Gastroesophageal sphincter (tissue), 4 donors: ENCODE data around the gene METTL26. TPM values are rescaled to one million over a fixed set of nuclear protein-coding genes. Genes with fewer than 3 reads are reported as not detected.
A peak's percentile ranks its signal among the peaks of the same experiment; 100 is the strongest.

Experiments
- ATAC-seq: fragments of 150-250 bp; one replicate; pipeline ENCODE4 v1.9.1; 2016; ENCODE audit warnings: mild to moderate bottlenecking, moderate library complexity
- H3K27ac ChIP-seq, 4 donors: fragments of 200-600 bp; sonication (generic) in 3 of 4; 1 replicate in 3 of 4; 2 replicates in 1 of 4; pipeline ENCODE4 v1.5.1; 2016 to 2019
- H3K27me3 ChIP-seq: fragments of 200-600 bp; sonication (generic); one replicate; pipeline ENCODE4 v1.5.1; 2019
- H3K36me3 ChIP-seq, 2 donors: fragments of 200-600 bp; sonication (generic); one replicate each; pipeline ENCODE4 v1.5.1; 2019; ENCODE audit warnings: control low read depth in 1 of 2
- H3K4me1 ChIP-seq, 3 donors: fragments of 200-600 bp; sonication (generic); 1 replicate in 2 of 3; 2 replicates in 1 of 3; pipeline ENCODE4 v1.5.1; 2016 to 2019; ENCODE audit warnings: control low read depth in 2 of 3
- H3K4me3 ChIP-seq, 2 donors: fragments of 200-600 bp; sonication (generic); one replicate each; pipeline ENCODE4 v1.5.1; 2019; ENCODE audit warnings: mild to moderate bottlenecking in 1 of 2, moderate library complexity in 1 of 2
- H3K9me3 ChIP-seq, 3 donors: fragments of 200-600 bp; sonication (generic); one replicate each; pipeline ENCODE4 v1.5.1; 2017 to 2019; ENCODE audit warnings: control low read depth in 2 of 3
- CTCF ChIP-seq, 4 experiments: fragments of 200-600 bp in 2 of 4; fragments of 450-650 bp in 2 of 4; sonication (generic) in 1 of 4; IDR thresholded peaks; one replicate each; pipeline ENCODE4 v1.5.1; 2017 to 2019; ENCODE audit warnings: antibody characterized with exemption in 4 of 4, mild to moderate bottlenecking in 2 of 4, moderate library complexity in 2 of 4
- EP300 ChIP-seq: sonication (generic); formaldehyde crosslinking; IDR thresholded peaks from one replicate; pipeline ENCODE4 v1.6.1; 2017; ENCODE audit warnings: antibody characterized with exemption, mild to moderate bottlenecking
- POLR2A ChIP-seq, 2 donors: fragments of 450-650 bp; IDR thresholded peaks; one replicate each; pipeline ENCODE4 v1.6.1; 2017; ENCODE audit warnings: antibody characterized with exemption in 2 of 2, mild to moderate bottlenecking in 2 of 2, moderate library complexity in 1 of 2
- POLR2AphosphoS5 ChIP-seq: sonication (generic); formaldehyde crosslinking; IDR thresholded peaks from one replicate; pipeline ENCODE4 v1.6.1; 2017; ENCODE audit warnings: antibody characterized with exemption
- WGBS, 2 donors: methylation state at CpG; one replicate each; pipeline ENCODE4 v1.1.5; 2018; ENCODE audit warnings: low coverage in 1 of 2; 5-methylcytosine and 5-hydroxymethylcytosine counted together
- total RNA-seq, 4 donors: library from RNA; depleted of rRNA; stranded (reverse); fragments of >200 nt; gene quantifications; one replicate each; pipeline ENCODE4 v1.1.0, GENCODE V29; 2016

METTL26 gene
- total RNA-seq, 4 donors from 2014 or later: 94.8 to 146 (median 112) TPM

- no peak for ATAC-seq
- peak overlapping the region in 3 of 4 donors; percentile 83 to 91 (median 84) for H3K27ac ChIP-seq
- peaks cover 0 to 43% of the 10 kb centered on the region in 2 donors for H3K36me3 ChIP-seq
- no peaks in the 10 kb centered on the region for H3K27me3 ChIP-seq
- TF ChIP-seq POLR2A (IDR thresholded peaks at IDR 0.05) (no peak), POLR2AphosphoS5 (no peak), EP300 (no peak), CTCF (IDR thresholded peaks at IDR 0.05) (no peak)
- no peaks in the 10 kb centered on the region for H3K9me3 ChIP-seq
- no peak overlapping the region for H3K4me3 ChIP-seq
- 70% methylated on average over 2 of the region's 20 CpGs; no CpG with 5 or more reads in 1 of the 2 donors for WGBS, 2 donors
- peaks cover 0 to 24% (median 12%) of the 10 kb centered on the region in 3 donors for H3K4me1 ChIP-seq
Observed at GRCh38 chr16:659618-660017, 23.5 kb upstream of the METTL26 start.

- peaks cover 0 to 45% of the 10 kb centered on the region in 2 donors for H3K36me3 ChIP-seq
- H3K4me1 ChIP-seq: peaks cover 0 to 24% (median 12%) of the 10 kb centered on the region in 3 donors
- H3K4me3 ChIP-seq: no peak overlapping the region
- H3K27ac ChIP-seq: peak overlapping the region in 1 of 4 donors; percentile 83
- H3K27me3 ChIP-seq: no peaks in the 10 kb centered on the region
- no CpG with 5 or more reads among the region's 35 CpGs for WGBS, 2 donors
- TF ChIP-seq POLR2AphosphoS5 (no peak), CTCF (IDR thresholded peaks at IDR 0.05) (no peak), POLR2A (IDR thresholded peaks at IDR 0.05) (no peak), EP300 (no peak)
- ATAC-seq: no peak
- H3K9me3 ChIP-seq: no peaks in the 10 kb centered on the region
Observed at GRCh38 chr16:658679-659571, 22.8 kb upstream of the METTL26 start.

- Histone ChIP-seq H3K4me3 (no peak overlapping the region), H3K27ac (no peak overlapping the region), H3K4me1 (peaks cover 0 to 24% (median 12%) of the 10 kb centered on the region in 3 donors), H3K36me3 (peaks cover 0 to 57% of the 10 kb centered on the region in 2 donors), H3K9me3 (no peaks in the 10 kb centered on the region), H3K27me3 (no peaks in the 10 kb centered on the region)
- no peak for ATAC-seq
- WGBS, 2 donors: no CpG with 5 or more reads among the region's 22 CpGs
- TF ChIP-seq POLR2A (IDR thresholded peaks at IDR 0.05) (no peak), EP300 (no peak), POLR2AphosphoS5 (no peak), CTCF (IDR thresholded peaks at IDR 0.05) (no peak)
Observed at GRCh38 chr16:657487-657886, 21.4 kb upstream of the METTL26 start.

- Histone ChIP-seq H3K36me3 (peaks cover 0 to 70% of the 10 kb centered on the region in 2 donors), H3K4me1 (peaks cover 0 to 18% (median 9%) of the 10 kb centered on the region in 3 donors), H3K27me3 (no peaks in the 10 kb centered on the region), H3K4me3 (no peak overlapping the region), H3K27ac (no peak overlapping the region), H3K9me3 (no peaks in the 10 kb centered on the region)
- WGBS, 2 donors: 88 to 90% methylated on average over 6 to 10 of the region's 12 CpGs
- ATAC-seq: no peak
- TF ChIP-seq POLR2A (IDR thresholded peaks at IDR 0.05) (no peak), POLR2AphosphoS5 (no peak), EP300 (no peak)
Observed at GRCh38 chr16:654034-654433, 17.9 kb upstream of the METTL26 start.

GRCh38 chr16:652454-653305, 16.6 kb upstream of the METTL26 start:
- Histone ChIP-seq H3K9me3 (no peaks in the 10 kb centered on the region), H3K27ac (no peak overlapping the region), H3K4me3 (no peak overlapping the region), H3K4me1 (peaks cover 0 to 31% (median 20%) of the 10 kb centered on the region in 3 donors), H3K27me3 (no peaks in the 10 kb centered on the region), H3K36me3 (peaks cover 0 to 58% of the 10 kb centered on the region in 2 donors)
- no peak for ATAC-seq
- no CpG with 5 or more reads among the region's 28 CpGs for WGBS, 2 donors
- TF ChIP-seq POLR2A (IDR thresholded peaks at IDR 0.05) (no peak), EP300 (no peak), POLR2AphosphoS5 (no peak), CTCF (IDR thresholded peaks at IDR 0.05) (no peak)
